Vagina (tissue), 2 donors: ENCODE results near the gene PIK3CG.

Experiments
- POLR2A ChIP-seq, 2 donors: fragments of 450-650 bp; IDR thresholded peaks; one replicate each; pipeline ENCODE4 v1.6.1; 2017; ENCODE audit warnings: antibody characterized with exemption in 2 of 2, mild to moderate bottlenecking in 2 of 2, moderate library complexity in 2 of 2
- POLR2AphosphoS5 ChIP-seq, 2 donors: sonication (generic); formaldehyde crosslinking; IDR thresholded peaks; one replicate each; pipeline ENCODE4 v1.9.0; 2017; ENCODE audit warnings: antibody characterized with exemption in 2 of 2, mild to moderate bottlenecking in 2 of 2, low read depth in 1 of 2; ENCODE audit not compliant: insufficient read depth in 1 of 2
- TF ChIP-seq, protein P1 (sequence below), 3 experiments: fragments of 450-650 bp in 2 of 3; fragments of 200-600 bp in 1 of 3; sonication (generic) in 1 of 3; IDR thresholded peaks; one replicate each; pipeline ENCODE4 v1.5.1; 2017 to 2019; ENCODE audit warnings: antibody characterized with exemption in 3 of 3, mild to moderate bottlenecking in 2 of 3, moderate library complexity in 2 of 3

DNA sequence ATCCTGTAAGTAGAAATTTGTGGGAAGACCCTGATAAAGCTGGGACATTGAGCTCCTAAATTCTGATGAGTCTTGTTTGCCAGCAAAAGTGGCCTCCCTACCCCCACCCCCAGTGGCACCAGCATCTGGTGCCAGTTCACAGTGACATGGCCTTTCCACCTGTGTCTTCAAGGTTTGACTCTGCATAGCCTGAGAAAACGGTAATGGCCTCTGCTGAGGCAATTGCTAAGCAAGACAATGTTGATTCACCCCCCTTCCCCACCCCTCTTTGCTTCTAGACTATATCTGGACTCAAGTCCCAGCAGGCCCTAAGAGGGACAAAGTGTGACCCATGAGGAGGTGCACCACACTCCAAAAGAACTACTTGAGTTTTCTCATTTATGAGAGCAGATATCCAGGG lies 48.0 kb upstream of the PIK3CG start:
- TF ChIP-seq, protein P1, sequence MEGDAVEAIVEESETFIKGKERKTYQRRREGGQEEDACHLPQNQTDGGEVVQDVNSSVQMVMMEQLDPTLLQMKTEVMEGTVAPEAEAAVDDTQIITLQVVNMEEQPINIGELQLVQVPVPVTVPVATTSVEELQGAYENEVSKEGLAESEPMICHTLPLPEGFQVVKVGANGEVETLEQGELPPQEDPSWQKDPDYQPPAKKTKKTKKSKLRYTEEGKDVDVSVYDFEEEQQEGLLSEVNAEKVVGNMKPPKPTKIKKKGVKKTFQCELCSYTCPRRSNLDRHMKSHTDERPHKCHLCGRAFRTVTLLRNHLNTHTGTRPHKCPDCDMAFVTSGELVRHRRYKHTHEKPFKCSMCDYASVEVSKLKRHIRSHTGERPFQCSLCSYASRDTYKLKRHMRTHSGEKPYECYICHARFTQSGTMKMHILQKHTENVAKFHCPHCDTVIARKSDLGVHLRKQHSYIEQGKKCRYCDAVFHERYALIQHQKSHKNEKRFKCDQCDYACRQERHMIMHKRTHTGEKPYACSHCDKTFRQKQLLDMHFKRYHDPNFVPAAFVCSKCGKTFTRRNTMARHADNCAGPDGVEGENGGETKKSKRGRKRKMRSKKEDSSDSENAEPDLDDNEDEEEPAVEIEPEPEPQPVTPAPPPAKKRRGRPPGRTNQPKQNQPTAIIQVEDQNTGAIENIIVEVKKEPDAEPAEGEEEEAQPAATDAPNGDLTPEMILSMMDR (IDR thresholded peaks at IDR 0.05) = no peak
- TF ChIP-seq POLR2AphosphoS5 (IDR thresholded peaks at IDR 0.05; ENCODE audit: insufficient read depth in 1 of 2, low read depth in 1 of 2) (no peak), POLR2A (IDR thresholded peaks at IDR 0.05) (no peak)
